ENCODE measurements around the gene HSDL2. TPM values are rescaled to one million over a fixed set of nuclear protein-coding genes. Genes with fewer than 3 reads are reported as not detected.

The HSDL2 gene
- total and polyA plus RNA-seq, 10 of the 15 experiments (the other 5 are each of a cell fraction or from before 2014, with no cell fraction given): 20.9 to 46.1 (median 27.0) TPM

GRCh38 chr9:112486221-112487007 lies 106.5 kb downstream of the HSDL2 start, which contains the start of gene KIAA1958 (continued):
- TF ChIP-seq YY1 (IDR thresholded peaks at IDR 0.05; ENCODE audit: low read depth, low read length) (no peak), REST (IDR thresholded peaks at IDR 0.05; ENCODE audit: low read depth, low read length) (no peak), RELA (IDR thresholded peaks at IDR 0.05; ENCODE audit: borderline replicate concordance, partially characterized antibody) (no peak), HDAC6 (IDR thresholded peaks at IDR 0.05; ENCODE audit: unreplicated experiment) (no peak), IRF3 (IDR thresholded peaks at IDR 0.05) (no peak), HSF1 (IDR thresholded peaks at IDR 0.05; ENCODE audit: low read depth, low read length) (no peak), SRF (IDR thresholded peaks at IDR 0.05; ENCODE audit: low read depth in 2 of 2, low read length in 2 of 2) (no peak), NR2C2 (IDR thresholded peaks at IDR 0.05; ENCODE audit: borderline replicate concordance, control insufficient read depth, insufficient read length, low read depth) (no peak), FOXM1 (IDR thresholded peaks at IDR 0.05; ENCODE audit: low read depth, low read length) (no peak), KAT2A (conservative IDR thresholded peaks at IDR 0.05; ENCODE audit: control insufficient read depth, low read depth, low read length) (no peak), JUND (IDR thresholded peaks at IDR 0.05; ENCODE audit: low read depth, low read length) (no peak), ZNF217 (IDR thresholded peaks at IDR 0.05) (no peak), GABPA (IDR thresholded peaks at IDR 0.05; ENCODE audit: low read depth) (peak; percentile 83), SMAD5 (IDR thresholded peaks at IDR 0.05; ENCODE audit: low read depth) (peak; percentile 70; the same call in 1 of the 2 replicates), SUPT20H (IDR thresholded peaks at IDR 0.05; ENCODE audit: borderline replicate concordance, control insufficient read depth, low read depth, low read length) (no peak), PBX3 (IDR thresholded peaks at IDR 0.05; ENCODE audit: insufficient replicate concordance, low read depth, low read length) (no peak), MTA2 (IDR thresholded peaks at IDR 0.05; ENCODE audit: low read depth) (no peak), TBL1XR1 (IDR thresholded peaks at IDR 0.05; ENCODE audit: low read depth, low read length) (no peak)
